Ovary (tissue), 3 donors: ENCODE results near the gene RAPGEF2.

Experiments
- POLR2A ChIP-seq: fragments of 450-650 bp; IDR thresholded peaks from one replicate; pipeline ENCODE4 v1.6.1; 2017; ENCODE audit warnings: antibody characterized with exemption, mild to moderate bottlenecking, moderate library complexity
- TF ChIP-seq, protein P1 (sequence below), 3 donors: fragments of 450-650 bp in 2 of 3; fragments of 200-600 bp in 1 of 3; IDR thresholded peaks; one replicate each; pipeline versions ENCODE4 v1.5.1 to v1.8.0; 2016 to 2022; ENCODE audit warnings: antibody characterized with exemption in 3 of 3, mild to moderate bottlenecking in 1 of 3
- donor health status: DM: no; HTN: no; CAD: no.

GRCh38 chr4:159360549-159360948 is 257.7 kb downstream of the RAPGEF2 start:
- TF ChIP-seq, protein P1, sequence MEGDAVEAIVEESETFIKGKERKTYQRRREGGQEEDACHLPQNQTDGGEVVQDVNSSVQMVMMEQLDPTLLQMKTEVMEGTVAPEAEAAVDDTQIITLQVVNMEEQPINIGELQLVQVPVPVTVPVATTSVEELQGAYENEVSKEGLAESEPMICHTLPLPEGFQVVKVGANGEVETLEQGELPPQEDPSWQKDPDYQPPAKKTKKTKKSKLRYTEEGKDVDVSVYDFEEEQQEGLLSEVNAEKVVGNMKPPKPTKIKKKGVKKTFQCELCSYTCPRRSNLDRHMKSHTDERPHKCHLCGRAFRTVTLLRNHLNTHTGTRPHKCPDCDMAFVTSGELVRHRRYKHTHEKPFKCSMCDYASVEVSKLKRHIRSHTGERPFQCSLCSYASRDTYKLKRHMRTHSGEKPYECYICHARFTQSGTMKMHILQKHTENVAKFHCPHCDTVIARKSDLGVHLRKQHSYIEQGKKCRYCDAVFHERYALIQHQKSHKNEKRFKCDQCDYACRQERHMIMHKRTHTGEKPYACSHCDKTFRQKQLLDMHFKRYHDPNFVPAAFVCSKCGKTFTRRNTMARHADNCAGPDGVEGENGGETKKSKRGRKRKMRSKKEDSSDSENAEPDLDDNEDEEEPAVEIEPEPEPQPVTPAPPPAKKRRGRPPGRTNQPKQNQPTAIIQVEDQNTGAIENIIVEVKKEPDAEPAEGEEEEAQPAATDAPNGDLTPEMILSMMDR (IDR thresholded peaks at IDR 0.05), result no peak
- TF ChIP-seq POLR2A, result no peak
